SK-N-SH (cell line): ENCODE data around the gene TMEM202. TPM values are rescaled to one million over a fixed set of nuclear protein-coding genes. Genes with fewer than 3 reads are reported as not detected.

Experiments
- CTCF ChIA-PET: fragments of 300-600, 350-600 bp; formaldehyde crosslinking; extraction: SDS; loops from one replicate; lab custom pipeline; 2021; lab: Yijun Ruan, JAX
- POLR2A ChIA-PET: fragments of 350-600 bp; sonication (Branson Sonifier 250); formaldehyde crosslinking; extraction: SDS; loops from one replicate; lab custom pipeline; 2020; ENCODE audit warnings: antibody characterized with exemption, inconsistent platforms; lab: Yijun Ruan, JAX
- DNase-seq: peaks from one replicate; pipeline ENCODE4 v3.0.0; 2012
- H2AFZ ChIP-seq: fragments of 200-600 bp; sonication (generic); 2 replicates; pipeline ENCODE4 v1.8.1; 2016; ENCODE audit warnings: antibody characterized with exemption, mild to moderate bottlenecking, low read depth
- H3F3A ChIP-seq: fragments of 200-600 bp; sonication (generic); replicated peaks from 2 replicates; pipeline ENCODE3; 2016; ENCODE audit warnings: antibody characterized with exemption, mild to moderate bottlenecking; ENCODE audit not compliant: insufficient read depth
- H3K27ac ChIP-seq, 2 experiments: fragments of 200-500 bp in 1 of 2; fragments of 200-600 bp in 1 of 2; sonication (Bioruptor generic) in 1 of 2; sonication (generic), shearing (Covaris generic) in 1 of 2; 2 replicates each; pipeline versions ENCODE4 v1.5.1 to v1.6.1; 2014 to 2016; ENCODE audit warnings: low read depth in 2 of 2, inconsistent platforms in 1 of 2, low read length in 1 of 2, mild to moderate bottlenecking in 1 of 2, mixed read lengths in 1 of 2
- H3K27me3 ChIP-seq: fragments of 200-600 bp; sonication (generic), shearing (Covaris generic); 2 replicates; pipeline ENCODE4 v1.6.1; 2016; ENCODE audit warnings: mixed run types; ENCODE audit not compliant: insufficient read depth
- H3K36me3 ChIP-seq, 2 experiments: fragments of 200-500 bp in 1 of 2; fragments of 200-600 bp in 1 of 2; sonication (Bioruptor generic) in 1 of 2; sonication (generic) in 1 of 2; replicated peaks in 1 of 2; 2 replicates each; pipeline versions ENCODE3 to v1.5.1; 2014 to 2016; ENCODE audit warnings: low read length in 1 of 2, mild to moderate bottlenecking in 1 of 2; ENCODE audit not compliant: insufficient read depth in 2 of 2, control insufficient read depth in 1 of 2
- H3K4me1 ChIP-seq, 2 experiments: fragments of 200-500 bp in 1 of 2; fragments of 200-600 bp in 1 of 2; sonication (Bioruptor generic) in 1 of 2; sonication (generic), shearing (Covaris generic) in 1 of 2; 2 replicates each; pipeline versions ENCODE4 v1.5.1 to v1.6.1; 2014 to 2016; ENCODE audit warnings: low read depth in 1 of 2, low read length in 1 of 2, mixed run types in 1 of 2; ENCODE audit not compliant: insufficient read depth in 2 of 2, control insufficient read depth in 1 of 2
- H3K4me2 ChIP-seq: fragments of 200-600 bp; sonication (generic), shearing (Covaris generic); 2 replicates; pipeline ENCODE4 v1.6.1; 2017; ENCODE audit warnings: mixed run types
- H3K4me3 ChIP-seq, 2 experiments: fragments of 200-500 bp in 1 of 2; fragments of 200-600 bp in 1 of 2; sonication (Bioruptor generic) in 1 of 2; sonication (generic), shearing (Covaris generic) in 1 of 2; 2 replicates each; pipeline versions ENCODE4 v1.5.1 to v1.8.1; 2014 to 2016; ENCODE audit warnings: low read depth in 2 of 2, inconsistent platforms in 1 of 2, low read length in 1 of 2, mild to moderate bottlenecking in 1 of 2, mixed read lengths in 1 of 2, moderate library complexity in 1 of 2
- H3K79me2 ChIP-seq: fragments of 200-600 bp; sonication (generic); 2 replicates; pipeline ENCODE4 v1.8.1; 2017; ENCODE audit warnings: mild to moderate bottlenecking; ENCODE audit not compliant: insufficient read depth
- H3K9ac ChIP-seq: fragments of 200-600 bp; sonication (generic); 2 replicates; pipeline ENCODE4 v1.6.1; 2017; ENCODE audit warnings: mixed run types
- H3K9me2 ChIP-seq: fragments of 200-600 bp; sonication (generic); 2 replicates; pipeline ENCODE4 v1.6.1; 2017; ENCODE audit warnings: mixed run types
- H3K9me3 ChIP-seq: fragments of 200-600 bp; sonication (generic); 2 replicates; pipeline ENCODE4 v1.6.1; 2017; ENCODE audit warnings: mixed run types, mild to moderate bottlenecking, moderate library complexity
- H4K20me1 ChIP-seq: fragments of 200-600 bp; sonication (generic); 2 replicates; pipeline ENCODE4 v1.6.1; 2017; ENCODE audit warnings: mild to moderate bottlenecking, mixed run types; ENCODE audit not compliant: insufficient read depth
- EZH2phosphoT487 ChIP-seq: fragments of 200-600 bp; sonication (generic); IDR thresholded peaks from 2 replicates; pipeline ENCODE4 v1.6.1; 2017; ENCODE audit warnings: low read depth, mixed run types, mild to moderate bottlenecking, antibody characterized with exemption, moderate library complexity, borderline replicate concordance
- FOSL2 ChIP-seq: IDR thresholded peaks from 2 replicates; pipeline ENCODE4 v1.4.0; 2012; ENCODE audit warnings: low read depth, mild to moderate bottlenecking, moderate library complexity, borderline replicate concordance
- GABPA ChIP-seq: IDR thresholded peaks from 2 replicates; pipeline ENCODE4 v1.4.0; 2012; ENCODE audit warnings: low read depth, mild to moderate bottlenecking
- GATA2 ChIP-seq: sonication (generic); formaldehyde crosslinking; IDR thresholded peaks from 2 replicates; pipeline ENCODE4 v1.5.0; 2020; ENCODE audit warnings: mild to moderate bottlenecking, missing genetic modification reagents
- MAX ChIP-seq: IDR thresholded peaks from 2 replicates; pipeline ENCODE4 v1.4.0; 2012; ENCODE audit warnings: low read depth
- MEF2A ChIP-seq: IDR thresholded peaks from 2 replicates; pipeline ENCODE4 v1.4.0; 2012; ENCODE audit warnings: low read depth, borderline replicate concordance
- NRF1 ChIP-seq: IDR thresholded peaks from 2 replicates; pipeline ENCODE4 v1.6.1; 2012; ENCODE audit warnings: low read depth, mild to moderate bottlenecking, low read length
- PBX3 ChIP-seq: IDR thresholded peaks from 2 replicates; pipeline ENCODE4; 2012
- RCOR1 ChIP-seq: fragments of 150-350 bp; IDR thresholded peaks from 2 replicates; pipeline ENCODE4 v1.6.1; 2017; ENCODE audit warnings: antibody characterized with exemption, low read length
- RXRA ChIP-seq: IDR thresholded peaks from 2 replicates; pipeline ENCODE4 v1.4.0; 2012; ENCODE audit warnings: low read depth, mild to moderate bottlenecking, borderline replicate concordance
- TCF12 ChIP-seq: IDR thresholded peaks from 2 replicates; pipeline ENCODE4 v1.4.0; 2012
- USF1 ChIP-seq: IDR thresholded peaks from 2 replicates; pipeline ENCODE4 v1.4.0; 2012; ENCODE audit warnings: low read depth, borderline replicate concordance
- YY1 ChIP-seq: IDR thresholded peaks from 2 replicates; pipeline ENCODE4 v1.4.0; 2012; ENCODE audit warnings: low read depth, mild to moderate bottlenecking
- WGBS: methylation state at CpG from one replicate; pipeline ENCODE4 v1.1.6; 2017; ENCODE audit warnings: low lambda C conversion rate; 5-methylcytosine and 5-hydroxymethylcytosine counted together
- polyA plus RNA-seq, 3 experiments: library from polyadenylated mRNA; depleted of rRNA; stranded (reverse); fragments of >200 nt; gene quantifications; 2 replicates each; pipeline ENCODE4 v1.2.3, GENCODE V29; 2012
- TF ChIP-seq, protein P1 (sequence below): fragments of 150-350 bp; IDR thresholded peaks from 2 replicates; pipeline ENCODE4 v1.6.1; 2017; ENCODE audit warnings: antibody characterized with exemption, low read length, low read depth, borderline replicate concordance

Gene TMEM202
- polyA plus RNA-seq, 1 of the 3 experiments (the other 2 are of a cell fraction), result not detected

DNA sequence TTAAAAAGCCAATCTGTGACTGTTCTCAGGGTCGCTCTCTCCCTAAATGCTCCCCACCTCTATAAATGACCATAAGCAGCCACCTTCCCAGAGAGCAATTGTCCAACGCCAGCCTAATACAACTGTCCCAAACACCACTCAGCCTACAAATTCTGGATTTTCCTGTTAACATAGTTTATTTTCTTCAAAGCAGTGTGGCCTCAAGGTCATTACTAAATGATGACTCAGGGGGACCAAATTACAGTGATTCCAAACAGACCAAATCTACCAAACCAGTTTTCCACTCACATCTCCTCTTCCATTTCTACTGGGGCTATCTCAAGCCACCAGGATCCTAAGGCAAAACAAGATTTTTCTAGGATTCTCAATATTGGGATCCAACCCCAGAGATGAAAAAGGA, 44.8 kb upstream of the TMEM202 start (continued):
- no peak for TF ChIP-seq GATA2 (CRISPR knock-in tag)
- TF ChIP-seq YY1, result no peak
- no peak for TF ChIP-seq MAX

GRCh38 chr15:72354496-72354895, 43.6 kb upstream of the TMEM202 start:
- H3K27ac ChIP-seq, result no peak overlapping the region
- WGBS, result 87% methylated on average over 1 of the region's 1 CpG
- CTCF ChIA-PET, result no interaction called here
- no peak overlapping the region for H3K9ac ChIP-seq
- peaks cover 15 to 57% of the 10 kb centered on the region in 2 experiments for H3K36me3 ChIP-seq
- H3K4me2 ChIP-seq, result no peak overlapping the region
- H3K4me3 ChIP-seq, result no peak overlapping the region
- no peaks in the 10 kb centered on the region for H3K9me3 ChIP-seq
- no peak overlapping the region for H2AFZ ChIP-seq
- DNase-seq, result no peak
- H3F3A ChIP-seq, result no peaks in the 10 kb centered on the region
- H3K4me1 ChIP-seq, result peaks cover 0 to 18% of the 10 kb centered on the region in 2 experiments; a peak in 2 of 4 replicates
- TF ChIP-seq EZH2phosphoT487, result no peak
- TF ChIP-seq MAX, result no peak
- TF ChIP-seq FOSL2, result no peak
- TF ChIP-seq PBX3, result no peak
- no peak for TF ChIP-seq USF1
- TF ChIP-seq, all 33 proteins: peak for 0
- no peaks in the 10 kb centered on the region for H3K9me2 ChIP-seq
- POLR2A ChIA-PET, result no interaction called here
- H3K79me2 ChIP-seq, result no peaks in the 10 kb centered on the region
- H4K20me1 ChIP-seq, result no peaks in the 10 kb centered on the region; the same call in 1 of the 2 replicates
- no peaks in the 10 kb centered on the region for H3K27me3 ChIP-seq

DNA sequence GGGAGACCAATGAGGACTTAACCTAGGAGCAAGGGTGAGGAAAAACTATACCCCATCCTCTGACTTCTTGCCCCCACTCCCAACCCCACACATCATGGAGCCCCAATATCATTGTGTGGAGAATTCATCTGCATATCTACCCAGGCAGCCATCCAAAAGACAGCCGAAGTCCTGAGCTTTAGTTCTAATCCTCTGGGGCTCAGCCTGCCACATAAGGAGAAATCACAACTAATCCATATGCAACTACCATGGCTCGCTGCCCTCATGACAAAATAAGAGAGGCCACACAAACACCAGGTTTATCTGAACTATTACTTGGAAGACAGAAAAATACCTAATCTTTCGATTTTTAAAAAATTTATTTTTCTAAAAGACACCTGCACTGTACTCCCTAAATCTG, 40.0 kb upstream of the TMEM202 start:
- Histone ChIP-seq H3K79me2 (peaks cover 10% of the 10 kb centered on the region), H3K36me3 (peaks cover 8 to 33% of the 10 kb centered on the region in 2 experiments), H3K4me3 (no peak overlapping the region), H3K9me2 (no peaks in the 10 kb centered on the region), H3K27me3 (no peaks in the 10 kb centered on the region), H3K4me1 (peaks cover 0 to 18% of the 10 kb centered on the region in 2 experiments; a peak in 2 of 4 replicates), H3K4me2 (no peak overlapping the region), H3K9me3 (no peaks in the 10 kb centered on the region), H3F3A (no peaks in the 10 kb centered on the region), H3K9ac (no peak overlapping the region), H2AFZ (no peak overlapping the region), H3K27ac (peak overlapping the region in 1 of 2 experiments; percentile 77; a peak in 2 of 4 replicates), H4K20me1 (no peaks in the 10 kb centered on the region; the same call in 1 of the 2 replicates)
- WGBS, result 99% methylated on average over 3 of the region's 3 CpGs
- DNase-seq, result no peak
- TF ChIP-seq, protein P1, sequence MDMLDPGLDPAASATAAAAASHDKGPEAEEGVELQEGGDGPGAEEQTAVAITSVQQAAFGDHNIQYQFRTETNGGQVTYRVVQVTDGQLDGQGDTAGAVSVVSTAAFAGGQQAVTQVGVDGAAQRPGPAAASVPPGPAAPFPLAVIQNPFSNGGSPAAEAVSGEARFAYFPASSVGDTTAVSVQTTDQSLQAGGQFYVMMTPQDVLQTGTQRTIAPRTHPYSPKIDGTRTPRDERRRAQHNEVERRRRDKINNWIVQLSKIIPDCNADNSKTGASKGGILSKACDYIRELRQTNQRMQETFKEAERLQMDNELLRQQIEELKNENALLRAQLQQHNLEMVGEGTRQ, result no peak
- TF ChIP-seq RXRA (no peak), TCF12 (no peak), RCOR1 (no peak), NRF1 (no peak), MEF2A (no peak), USF1 (no peak), GABPA (no peak)
- CTCF ChIA-PET, result interaction anchor here (1.4 kb wide), 1 partner anchor 45 kb away, joined by 5 read pairs; no protein-coding TSS in a partner anchor
- POLR2A ChIA-PET, result no interaction called here
